GM10266 (cell line): Measurements from ENCODE around the gene MACO1.
"Not testable (repeated sequence)": the region's sequence is repeated elsewhere in the genome, so short reads cannot be mapped to it uniquely, and the experiment has no call there.

Experiments
- DNase-seq: peaks from one replicate; pipeline ENCODE4 v3.0.0; 2012; ENCODE audit errors: extremely low spot score
- CTCF ChIP-seq: IDR thresholded peaks from 2 replicates; pipeline ENCODE4 v1.5.1; 2012; ENCODE audit warnings: mild to moderate bottlenecking, low read depth; ENCODE audit not compliant: control insufficient read depth, insufficient read depth; ENCODE audit errors: missing control alignments

The MACO1 gene

DNA sequence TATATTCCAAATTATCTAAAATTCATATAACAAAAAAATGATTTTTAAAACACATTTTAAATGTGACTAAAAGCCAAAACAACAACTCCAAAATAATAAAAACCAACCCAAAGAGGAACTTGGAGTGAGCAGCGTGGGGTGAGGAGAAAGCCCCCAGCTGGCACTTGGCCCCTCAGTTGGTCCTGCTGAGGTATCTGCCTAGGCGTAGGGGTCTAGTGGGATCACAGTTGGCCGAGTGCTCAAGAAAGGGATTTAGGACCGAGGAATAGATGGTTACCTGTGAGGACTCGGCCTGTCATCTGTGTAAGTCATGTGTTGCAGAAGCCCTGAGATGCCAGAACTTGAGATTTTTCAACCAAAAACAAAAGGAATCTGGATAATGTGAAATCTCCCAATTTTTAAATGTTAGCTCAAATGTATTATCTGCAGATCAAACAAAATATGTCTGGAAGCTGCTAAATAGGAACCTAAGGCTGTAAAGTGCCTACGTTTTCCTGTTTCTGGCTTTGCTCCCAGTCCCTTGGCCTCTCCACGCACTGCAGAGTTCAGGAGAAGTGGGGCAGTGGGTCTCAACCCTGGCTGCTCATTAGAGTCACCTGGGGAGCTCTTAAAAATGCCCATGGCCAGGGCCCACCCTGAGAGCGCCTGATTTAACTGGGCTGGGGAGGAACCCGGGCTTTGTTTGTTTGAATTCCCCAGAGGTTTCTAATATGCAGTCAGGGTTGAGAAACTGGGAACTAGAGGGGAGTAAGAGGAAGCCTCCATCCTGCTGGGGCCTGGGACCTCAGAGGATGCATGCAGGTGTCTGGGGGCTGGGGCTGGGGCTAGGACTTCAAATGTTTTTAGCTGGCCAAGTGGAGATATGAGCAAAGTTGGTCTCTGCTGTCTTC lies 74.3 kb downstream of the MACO1 start:
- TF ChIP-seq CTCF = no peak

DNA sequence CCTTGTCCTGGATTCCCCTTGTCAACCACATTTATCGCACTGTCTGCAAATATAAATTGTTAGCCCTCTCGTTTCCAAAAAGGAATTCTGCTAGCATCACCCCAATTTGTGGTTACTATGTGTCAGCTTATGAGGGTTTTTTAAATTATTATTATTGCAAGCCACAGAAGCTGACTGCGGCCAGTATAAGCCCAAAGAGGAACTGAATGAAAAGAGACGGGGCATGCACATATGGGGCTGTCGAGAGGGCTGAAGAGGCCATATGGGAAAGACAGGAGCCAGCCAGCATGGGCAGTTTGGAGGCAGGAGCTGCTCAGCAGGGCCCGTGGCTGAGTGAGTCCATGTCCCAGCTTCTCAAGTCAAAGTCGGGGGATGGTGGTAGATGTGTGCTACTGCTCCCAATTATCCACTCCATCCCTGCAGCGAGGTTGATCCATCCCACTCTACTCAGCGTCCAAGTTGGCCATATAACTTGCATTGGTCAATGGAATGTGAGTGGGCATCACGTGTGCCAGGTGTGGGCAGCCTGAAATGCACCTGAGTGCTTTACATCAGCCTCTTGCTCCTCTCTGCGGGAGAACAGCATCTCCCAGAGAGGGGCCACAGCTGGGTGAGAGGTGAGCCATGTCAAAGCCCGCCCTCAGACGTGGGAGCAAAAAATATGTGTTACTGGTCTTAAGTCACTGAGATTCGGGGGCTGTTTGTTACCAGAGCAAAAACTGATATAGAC lies 75.1 kb downstream of the MACO1 start:
- TF ChIP-seq CTCF = no peak
- no peak for DNase-seq

More for the DNA sequence above, 74.3 kb downstream of the MACO1 start:
- no peak for DNase-seq

DNA sequence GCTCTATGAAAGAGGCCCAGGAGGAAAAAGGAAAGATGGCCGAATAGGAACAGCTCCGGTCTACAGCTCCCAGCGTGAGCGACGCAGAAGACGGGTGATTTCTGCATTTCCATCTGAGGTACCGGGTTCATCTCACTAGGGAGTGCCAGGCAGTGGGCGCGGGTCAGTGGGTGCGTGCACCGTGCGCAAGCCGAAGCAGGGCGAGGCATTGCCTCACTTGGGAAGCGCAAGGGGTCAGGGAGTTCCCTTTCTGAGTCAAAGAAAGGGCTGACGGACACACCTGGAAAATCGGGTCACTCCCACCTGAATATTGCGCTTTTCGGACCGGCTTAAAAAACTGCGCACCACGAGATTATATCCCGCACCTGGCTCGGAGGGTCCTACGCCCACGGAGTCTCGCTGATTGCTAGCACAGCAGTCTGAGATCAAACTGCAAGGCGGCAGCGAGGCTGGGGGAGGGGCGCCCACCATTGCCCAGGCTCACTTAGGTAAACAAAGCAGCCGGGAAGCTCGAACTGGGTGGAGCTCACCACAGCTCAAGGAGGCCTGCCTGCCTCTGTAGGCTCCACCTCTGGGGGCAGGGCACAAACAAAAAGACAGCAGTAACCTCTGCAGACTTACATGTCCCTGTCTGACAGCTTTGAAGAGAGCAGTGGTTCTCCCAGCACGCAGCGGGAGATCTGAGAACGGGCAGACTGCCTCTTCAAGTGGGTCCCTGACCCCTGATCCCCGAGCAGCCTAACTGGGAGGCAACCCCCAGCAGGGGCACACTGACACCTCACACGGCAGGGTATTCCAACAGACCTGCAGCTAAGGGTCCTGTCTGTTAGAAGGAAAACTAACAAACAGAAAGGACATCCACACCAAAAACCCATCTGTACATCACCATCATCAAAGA lies 76.1 kb downstream of the MACO1 start:
- DNase-seq = not testable (repeated sequence)

- no peak for DNase-seq
- no peak for TF ChIP-seq CTCF
These were observed 83.0 kb downstream of the MACO1 start for GRCh38 chr1:25513666-25514065.

DNA sequence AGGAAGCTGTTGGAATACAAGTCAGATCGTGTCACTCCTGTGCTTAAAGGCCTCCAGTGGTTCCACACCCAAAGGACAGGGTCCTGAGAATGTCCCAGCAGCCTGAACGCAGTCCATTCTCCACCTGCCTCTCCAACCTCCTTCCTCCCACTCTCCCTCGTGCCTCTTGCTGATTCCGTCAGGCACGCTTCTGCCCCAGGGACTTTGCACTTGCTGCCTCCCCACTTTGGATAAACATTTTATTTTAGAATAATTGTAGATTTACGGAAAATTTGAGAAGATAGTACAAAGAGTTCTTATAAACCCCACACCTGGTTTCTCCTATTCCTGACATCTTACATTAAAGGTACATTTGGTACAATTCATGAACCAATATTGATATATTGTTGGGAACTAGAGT lies 84.3 kb downstream of the MACO1 start:
- no peak for TF ChIP-seq CTCF
- DNase-seq = no peak

DNA sequence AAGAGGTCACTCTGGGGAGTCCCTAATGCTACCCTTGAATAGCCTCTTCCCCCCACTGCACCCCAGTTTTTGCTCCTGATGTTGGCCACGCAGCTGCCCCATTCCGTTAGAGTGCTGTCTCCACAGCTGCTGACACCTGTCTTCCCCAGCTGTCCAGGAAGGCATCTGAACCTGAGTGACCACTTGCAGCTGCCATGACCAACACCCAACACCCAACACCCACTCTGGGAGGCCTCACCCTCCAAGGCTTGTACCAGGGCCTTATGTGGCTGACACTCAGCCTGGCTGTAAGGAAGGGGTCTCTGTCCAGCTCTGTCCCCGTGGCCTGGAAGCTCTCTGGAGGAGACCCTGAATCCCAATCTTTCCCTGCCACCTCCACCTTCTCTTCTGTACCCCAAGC lies 86.0 kb downstream of the MACO1 start:
- no peak for TF ChIP-seq CTCF
- no peak for DNase-seq
